ENCODE data around the gene MYLK.

- no peak for TF ChIP-seq CTCF (IDR thresholded peaks at IDR 0.05; ENCODE audit: low read depth, low read length, missing input control)
- no peak for TF ChIP-seq REST (IDR thresholded peaks at IDR 0.05)
- TF ChIP-seq TAF1 (conservative IDR thresholded peaks at IDR 0.05), result no peak
Measured at GRCh38 chr3:123595396-123596180, 288.5 kb downstream of the MYLK start.

All from liver (tissue), 3 donors.